ENCODE measurements around the gene RHBDD2.

DNA sequence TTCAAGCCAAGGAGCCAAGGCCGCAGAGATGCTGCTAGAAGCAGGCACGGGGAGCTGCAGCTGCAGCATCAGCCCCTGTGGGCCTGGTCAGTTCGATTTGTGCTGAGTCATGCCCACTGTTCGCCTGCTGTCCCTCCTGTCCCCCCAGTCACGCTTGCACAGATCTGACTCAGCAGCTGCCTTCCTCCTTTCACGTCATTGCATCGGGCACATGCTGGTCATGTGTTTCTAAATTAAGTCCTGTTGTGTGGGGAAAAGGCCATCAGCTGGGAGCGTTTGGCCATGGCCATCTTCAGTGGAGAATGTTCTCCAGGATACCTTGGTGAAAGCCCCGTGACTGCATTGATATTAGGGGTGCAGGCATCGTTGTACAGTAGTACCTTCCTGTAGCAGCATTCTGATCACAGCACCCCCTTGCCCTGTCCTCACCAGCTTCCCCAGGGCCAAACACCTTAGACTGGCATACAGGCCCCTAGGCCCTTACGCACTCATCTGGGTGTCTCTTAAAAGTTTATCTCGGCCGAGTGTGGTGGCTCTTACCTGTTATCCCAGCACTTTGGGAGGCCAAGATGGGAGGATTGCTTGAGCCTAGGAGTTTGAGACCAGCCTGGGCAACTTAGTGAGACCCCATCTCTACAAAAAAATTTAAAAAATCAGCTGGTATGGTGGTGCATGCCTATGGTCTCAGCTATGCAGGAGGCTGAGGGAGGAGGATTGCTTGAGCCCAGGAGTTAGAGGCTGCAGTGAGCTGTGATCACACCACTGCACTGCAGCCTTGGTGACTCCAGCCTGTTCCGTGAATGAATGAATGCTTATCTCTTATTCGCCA lies 59.3 kb downstream of the RHBDD2 start:
- TF ChIP-seq, protein P1, sequence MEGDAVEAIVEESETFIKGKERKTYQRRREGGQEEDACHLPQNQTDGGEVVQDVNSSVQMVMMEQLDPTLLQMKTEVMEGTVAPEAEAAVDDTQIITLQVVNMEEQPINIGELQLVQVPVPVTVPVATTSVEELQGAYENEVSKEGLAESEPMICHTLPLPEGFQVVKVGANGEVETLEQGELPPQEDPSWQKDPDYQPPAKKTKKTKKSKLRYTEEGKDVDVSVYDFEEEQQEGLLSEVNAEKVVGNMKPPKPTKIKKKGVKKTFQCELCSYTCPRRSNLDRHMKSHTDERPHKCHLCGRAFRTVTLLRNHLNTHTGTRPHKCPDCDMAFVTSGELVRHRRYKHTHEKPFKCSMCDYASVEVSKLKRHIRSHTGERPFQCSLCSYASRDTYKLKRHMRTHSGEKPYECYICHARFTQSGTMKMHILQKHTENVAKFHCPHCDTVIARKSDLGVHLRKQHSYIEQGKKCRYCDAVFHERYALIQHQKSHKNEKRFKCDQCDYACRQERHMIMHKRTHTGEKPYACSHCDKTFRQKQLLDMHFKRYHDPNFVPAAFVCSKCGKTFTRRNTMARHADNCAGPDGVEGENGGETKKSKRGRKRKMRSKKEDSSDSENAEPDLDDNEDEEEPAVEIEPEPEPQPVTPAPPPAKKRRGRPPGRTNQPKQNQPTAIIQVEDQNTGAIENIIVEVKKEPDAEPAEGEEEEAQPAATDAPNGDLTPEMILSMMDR (IDR thresholded peaks at IDR 0.05; ENCODE audit: low read length), result no peak
- TF ChIP-seq EZH2 (IDR thresholded peaks at IDR 0.05; ENCODE audit: borderline replicate concordance, low read length), result no peak

Data from OCI-LY1 (cell line).